ENCODE data around the gene ZNF283.
"Not testable (repeated sequence)": the region's sequence is repeated elsewhere in the genome, so short reads cannot be mapped to it uniquely, and the experiment has no call there.

DNA sequence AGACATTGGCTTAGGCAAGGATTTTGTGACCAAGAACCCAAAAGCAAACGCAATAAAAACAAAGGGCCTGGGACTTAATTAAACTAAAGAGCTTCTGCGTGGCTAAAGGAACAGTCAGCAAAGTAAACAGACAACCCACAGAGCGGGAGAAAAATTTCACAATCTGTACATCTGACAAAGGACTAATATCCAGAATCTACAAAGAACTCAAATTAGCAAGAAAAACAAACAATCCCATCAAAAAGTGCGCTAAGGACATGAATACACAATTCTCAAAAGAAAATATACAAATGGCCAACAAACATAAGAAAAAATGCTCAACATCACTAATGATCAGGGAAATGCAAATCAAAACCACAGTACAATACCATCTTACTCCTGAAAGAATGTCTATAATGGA, 2.5 kb upstream of the ZNF283 start:
- not testable (repeated sequence) for TF ChIP-seq POLR2AphosphoS5 (IDR thresholded peaks at IDR 0.05)
- TF ChIP-seq, protein P1, sequence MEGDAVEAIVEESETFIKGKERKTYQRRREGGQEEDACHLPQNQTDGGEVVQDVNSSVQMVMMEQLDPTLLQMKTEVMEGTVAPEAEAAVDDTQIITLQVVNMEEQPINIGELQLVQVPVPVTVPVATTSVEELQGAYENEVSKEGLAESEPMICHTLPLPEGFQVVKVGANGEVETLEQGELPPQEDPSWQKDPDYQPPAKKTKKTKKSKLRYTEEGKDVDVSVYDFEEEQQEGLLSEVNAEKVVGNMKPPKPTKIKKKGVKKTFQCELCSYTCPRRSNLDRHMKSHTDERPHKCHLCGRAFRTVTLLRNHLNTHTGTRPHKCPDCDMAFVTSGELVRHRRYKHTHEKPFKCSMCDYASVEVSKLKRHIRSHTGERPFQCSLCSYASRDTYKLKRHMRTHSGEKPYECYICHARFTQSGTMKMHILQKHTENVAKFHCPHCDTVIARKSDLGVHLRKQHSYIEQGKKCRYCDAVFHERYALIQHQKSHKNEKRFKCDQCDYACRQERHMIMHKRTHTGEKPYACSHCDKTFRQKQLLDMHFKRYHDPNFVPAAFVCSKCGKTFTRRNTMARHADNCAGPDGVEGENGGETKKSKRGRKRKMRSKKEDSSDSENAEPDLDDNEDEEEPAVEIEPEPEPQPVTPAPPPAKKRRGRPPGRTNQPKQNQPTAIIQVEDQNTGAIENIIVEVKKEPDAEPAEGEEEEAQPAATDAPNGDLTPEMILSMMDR (IDR thresholded peaks at IDR 0.05) = not testable (repeated sequence)

Measured in breast epithelium (tissue), 3 donors.